ENCODE data around the gene DGKQ. TPM values are rescaled to one million over a fixed set of nuclear protein-coding genes. Genes with fewer than 3 reads are reported as not detected.

The DGKQ gene
- total RNA-seq, 1 donor from 2014 or later: 14.8 TPM

DNA sequence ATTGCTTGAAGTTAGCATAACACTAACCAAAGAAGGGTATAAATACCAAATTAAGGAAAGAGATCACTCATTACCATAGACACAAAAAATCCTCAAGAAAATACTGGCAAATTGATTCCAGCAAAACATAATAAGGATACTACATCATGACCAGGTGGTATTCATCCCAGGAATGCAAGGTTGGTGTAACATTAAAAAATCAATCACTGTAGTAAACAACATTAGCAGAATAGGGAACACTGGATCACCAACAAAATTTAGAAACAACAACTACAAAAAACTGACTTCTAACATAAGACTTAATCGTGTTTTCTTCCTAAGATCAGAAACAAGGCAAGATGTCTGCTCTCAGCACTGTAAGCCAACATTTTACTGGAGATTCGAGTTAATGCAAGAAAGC lies 55.4 kb downstream of the DGKQ start:
- no peaks in the 10 kb centered on the region for H3K36me3 ChIP-seq (ENCODE audit: control insufficient read depth, insufficient read depth, low read length)
- H3K27me3 ChIP-seq (ENCODE audit: control insufficient read depth, insufficient read depth, low read length): no peaks in the 10 kb centered on the region
- H3K4me3 ChIP-seq (ENCODE audit: low read depth, low read length): no peak overlapping the region
- TF ChIP-seq, protein P1, sequence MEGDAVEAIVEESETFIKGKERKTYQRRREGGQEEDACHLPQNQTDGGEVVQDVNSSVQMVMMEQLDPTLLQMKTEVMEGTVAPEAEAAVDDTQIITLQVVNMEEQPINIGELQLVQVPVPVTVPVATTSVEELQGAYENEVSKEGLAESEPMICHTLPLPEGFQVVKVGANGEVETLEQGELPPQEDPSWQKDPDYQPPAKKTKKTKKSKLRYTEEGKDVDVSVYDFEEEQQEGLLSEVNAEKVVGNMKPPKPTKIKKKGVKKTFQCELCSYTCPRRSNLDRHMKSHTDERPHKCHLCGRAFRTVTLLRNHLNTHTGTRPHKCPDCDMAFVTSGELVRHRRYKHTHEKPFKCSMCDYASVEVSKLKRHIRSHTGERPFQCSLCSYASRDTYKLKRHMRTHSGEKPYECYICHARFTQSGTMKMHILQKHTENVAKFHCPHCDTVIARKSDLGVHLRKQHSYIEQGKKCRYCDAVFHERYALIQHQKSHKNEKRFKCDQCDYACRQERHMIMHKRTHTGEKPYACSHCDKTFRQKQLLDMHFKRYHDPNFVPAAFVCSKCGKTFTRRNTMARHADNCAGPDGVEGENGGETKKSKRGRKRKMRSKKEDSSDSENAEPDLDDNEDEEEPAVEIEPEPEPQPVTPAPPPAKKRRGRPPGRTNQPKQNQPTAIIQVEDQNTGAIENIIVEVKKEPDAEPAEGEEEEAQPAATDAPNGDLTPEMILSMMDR (IDR thresholded peaks at IDR 0.05; ENCODE audit: insufficient read depth, low read length, poor library complexity, severe bottlenecking): no peak
- DNase-seq (ENCODE audit: low read depth): no peak

DNA sequence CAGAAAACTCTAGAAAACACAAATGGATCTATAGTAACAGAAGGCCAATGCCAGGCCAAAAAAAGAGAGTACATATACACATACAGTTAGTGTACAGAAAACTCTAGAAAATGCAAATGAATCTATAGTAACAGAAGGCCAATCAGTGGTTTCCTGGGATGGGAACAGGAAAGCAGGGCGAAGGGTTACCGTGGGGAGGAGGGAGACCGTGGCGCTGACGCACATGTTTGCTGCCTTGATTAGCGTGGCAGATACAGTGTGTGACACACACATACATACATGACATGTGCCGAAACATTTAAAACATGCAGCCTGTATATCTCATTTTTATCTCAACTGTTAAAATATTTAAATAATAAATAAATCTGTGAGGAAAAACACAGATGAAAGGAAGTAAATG lies 55.9 kb downstream of the DGKQ start:
- no peak for DNase-seq (ENCODE audit: low read depth)
- Histone ChIP-seq H3K4me3 (ENCODE audit: low read depth, low read length) (no peak overlapping the region), H3K27me3 (ENCODE audit: control insufficient read depth, insufficient read depth, low read length) (no peaks in the 10 kb centered on the region), H3K36me3 (ENCODE audit: control insufficient read depth, insufficient read depth, low read length) (no peaks in the 10 kb centered on the region)
- TF ChIP-seq, protein P1 (IDR thresholded peaks at IDR 0.05; ENCODE audit: insufficient read depth, low read length, poor library complexity, severe bottlenecking): no peak

DNA sequence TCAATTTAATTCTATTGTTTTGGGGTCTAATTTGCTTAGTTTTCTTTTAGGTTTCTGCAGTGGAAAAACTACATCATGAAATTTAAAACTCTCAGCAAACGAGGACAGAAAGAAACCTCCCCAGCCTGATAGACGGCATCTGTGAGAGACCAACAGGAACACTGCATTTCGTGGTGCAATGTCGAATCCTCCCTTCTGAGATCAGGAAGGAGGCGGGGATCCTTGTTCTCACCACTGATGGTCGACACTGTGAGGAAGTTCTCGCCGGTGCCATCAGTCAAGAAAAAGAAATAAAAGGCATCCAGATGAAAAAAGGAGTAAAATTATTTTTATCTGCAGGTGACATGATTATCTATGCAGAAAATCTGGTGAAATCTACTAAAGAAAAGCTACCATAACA lies 57.8 kb downstream of the DGKQ start:
- Histone ChIP-seq H3K27me3 (ENCODE audit: control insufficient read depth, insufficient read depth, low read length) (no peaks in the 10 kb centered on the region), H3K36me3 (ENCODE audit: control insufficient read depth, insufficient read depth, low read length) (peaks cover 2% of the 10 kb centered on the region), H3K4me3 (ENCODE audit: low read depth, low read length) (no peak overlapping the region)
- DNase-seq (ENCODE audit: low read depth): no peak
- TF ChIP-seq, protein P1 (IDR thresholded peaks at IDR 0.05; ENCODE audit: insufficient read depth, low read length, poor library complexity, severe bottlenecking): no peak

DNA sequence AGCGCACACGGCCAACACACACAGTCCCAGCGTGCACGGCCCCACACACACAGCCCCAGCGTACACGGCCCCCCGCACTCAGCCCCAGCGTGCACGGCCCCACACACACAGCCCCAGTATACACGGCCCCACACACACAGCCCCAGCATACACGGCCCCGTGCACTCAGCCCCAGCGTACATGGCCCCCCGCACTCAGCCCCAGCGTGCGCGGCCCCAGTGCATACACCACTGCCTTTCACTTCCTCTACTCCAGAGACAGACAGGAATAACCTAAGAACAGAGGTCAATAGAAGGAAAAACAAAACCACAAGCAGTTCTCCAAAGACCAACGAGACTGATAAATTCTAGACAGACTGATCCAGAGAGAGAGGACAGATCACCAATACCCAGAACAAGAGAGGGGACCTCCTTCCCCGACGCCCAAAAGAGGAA lies 58.3 kb downstream of the DGKQ start:
- H3K36me3 ChIP-seq (ENCODE audit: control insufficient read depth, insufficient read depth, low read length): peaks cover 2% of the 10 kb centered on the region
- H3K4me3 ChIP-seq (ENCODE audit: low read depth, low read length): no peak overlapping the region
- no peaks in the 10 kb centered on the region for H3K27me3 ChIP-seq (ENCODE audit: control insufficient read depth, insufficient read depth, low read length)
- TF ChIP-seq, protein P1 (IDR thresholded peaks at IDR 0.05; ENCODE audit: insufficient read depth, low read length, poor library complexity, severe bottlenecking): no peak
- no peak for DNase-seq (ENCODE audit: low read depth)

DNA sequence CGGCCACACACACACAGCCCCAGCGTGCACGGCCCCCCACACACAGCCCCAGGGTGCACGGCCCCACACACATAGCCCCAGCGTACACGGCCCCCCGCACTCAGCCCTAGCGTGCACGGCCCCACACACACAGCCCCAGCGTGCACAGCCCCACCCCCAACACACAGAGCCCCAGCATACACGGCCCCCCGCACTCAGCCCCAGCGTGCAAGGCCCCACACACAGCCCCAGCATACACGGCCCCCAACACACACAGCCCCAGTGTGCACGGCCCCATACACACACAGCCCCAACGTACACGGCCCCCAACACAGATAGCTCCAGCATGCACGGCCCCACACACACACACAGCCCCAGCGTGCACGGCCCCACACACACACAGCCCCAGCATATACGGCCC lies 58.8 kb downstream of the DGKQ start:
- Histone ChIP-seq H3K27me3 (ENCODE audit: control insufficient read depth, insufficient read depth, low read length) (no peaks in the 10 kb centered on the region), H3K36me3 (ENCODE audit: control insufficient read depth, insufficient read depth, low read length) (peaks cover 2% of the 10 kb centered on the region), H3K4me3 (ENCODE audit: low read depth, low read length) (no peak overlapping the region)
- DNase-seq (ENCODE audit: low read depth): no peak
- TF ChIP-seq, protein P1 (IDR thresholded peaks at IDR 0.05; ENCODE audit: insufficient read depth, low read length, poor library complexity, severe bottlenecking): no peak

DNA sequence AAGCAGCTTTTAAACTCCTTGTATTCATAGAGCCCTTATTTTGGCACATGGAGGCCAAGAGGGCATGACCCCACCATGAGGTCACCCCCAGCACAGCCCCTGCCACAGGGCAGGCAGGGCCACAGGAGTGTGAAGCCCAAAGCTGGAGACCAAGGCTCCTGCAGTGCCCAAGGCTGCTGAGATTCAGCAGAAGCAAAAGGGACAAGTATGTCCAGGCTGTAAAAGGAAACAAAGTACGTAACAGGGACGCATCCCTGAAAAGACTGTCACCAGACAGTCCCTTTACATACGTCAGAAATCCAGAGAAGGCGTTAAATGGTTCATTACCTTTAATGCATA lies 60.1 kb downstream of the DGKQ start:
- no peaks in the 10 kb centered on the region for H3K27me3 ChIP-seq (ENCODE audit: control insufficient read depth, insufficient read depth, low read length)
- TF ChIP-seq, protein P1 (IDR thresholded peaks at IDR 0.05; ENCODE audit: insufficient read depth, low read length, poor library complexity, severe bottlenecking): no peak
- no peak overlapping the region for H3K4me3 ChIP-seq (ENCODE audit: low read depth, low read length)
- H3K36me3 ChIP-seq (ENCODE audit: control insufficient read depth, insufficient read depth, low read length): peaks cover 2% of the 10 kb centered on the region
- DNase-seq (ENCODE audit: low read depth): no peak

All from kidney epithelial cell (primary cell).